HG02763 (cell line): Measurements from ENCODE around the gene LIN52.

Experiments used
- ATAC-seq: cut with Tn5 transposase; IDR thresholded peaks from one replicate; pipeline ENCODE4 v1.9.1; 2021; ENCODE audit warnings: mild to moderate bottlenecking, moderate library complexity; ENCODE audit not compliant: unreplicated experiment

Gene LIN52, protein sequence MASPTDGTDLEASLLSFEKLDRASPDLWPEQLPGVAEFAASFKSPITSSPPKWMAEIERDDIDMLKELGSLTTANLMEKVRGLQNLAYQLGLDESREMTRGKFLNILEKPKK

DNA sequence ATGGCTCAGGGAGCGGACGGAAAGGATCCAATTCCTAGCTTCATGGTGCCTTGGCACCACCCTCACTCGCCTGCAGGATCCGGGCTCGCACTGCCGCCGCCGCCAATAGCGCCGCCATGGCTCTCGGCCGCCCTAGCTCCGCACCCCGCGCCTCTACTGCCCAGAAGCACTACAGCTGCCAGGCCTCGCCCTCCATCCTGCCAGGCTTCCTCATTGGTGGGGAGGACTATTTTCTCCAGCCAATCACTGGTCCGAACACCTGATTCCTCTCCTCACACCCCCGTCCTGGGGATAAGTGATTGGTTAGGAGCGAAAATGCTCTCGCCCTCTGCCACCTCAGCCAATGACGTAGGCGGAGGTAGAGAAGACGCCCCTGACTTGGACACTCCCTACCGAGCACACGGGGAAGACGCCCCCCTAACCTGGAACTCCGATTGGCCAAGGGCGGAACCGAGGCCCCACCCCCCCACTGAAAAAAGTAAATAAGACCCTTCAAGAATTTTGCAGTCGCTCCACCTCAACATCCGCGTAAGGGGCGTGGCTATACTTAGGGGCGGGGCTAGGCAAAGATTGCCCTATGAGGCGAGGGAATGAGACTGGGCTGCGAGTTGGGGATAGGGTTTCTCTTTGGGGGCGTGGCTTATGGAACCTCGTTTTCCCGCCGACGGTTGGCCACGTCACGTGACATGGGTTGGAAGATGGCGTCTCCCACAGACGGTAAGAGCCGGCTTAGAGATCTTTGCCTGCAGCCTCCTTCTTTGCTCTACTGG is at the start of gene LIN52, which contains the start of gene ALDH6A1:
Gene LIN52 (plus strand): TSS at position 680 of the 770 bp plus-strand sequence. CDS start 19 bp downstream, at position 699.
Gene ALDH6A1 (minus strand): TSS at position 177 of the 770 bp plus-strand sequence. CDS start 59 bp downstream, at position 118.
- peak; percentile 89 for ATAC-seq

DNA sequence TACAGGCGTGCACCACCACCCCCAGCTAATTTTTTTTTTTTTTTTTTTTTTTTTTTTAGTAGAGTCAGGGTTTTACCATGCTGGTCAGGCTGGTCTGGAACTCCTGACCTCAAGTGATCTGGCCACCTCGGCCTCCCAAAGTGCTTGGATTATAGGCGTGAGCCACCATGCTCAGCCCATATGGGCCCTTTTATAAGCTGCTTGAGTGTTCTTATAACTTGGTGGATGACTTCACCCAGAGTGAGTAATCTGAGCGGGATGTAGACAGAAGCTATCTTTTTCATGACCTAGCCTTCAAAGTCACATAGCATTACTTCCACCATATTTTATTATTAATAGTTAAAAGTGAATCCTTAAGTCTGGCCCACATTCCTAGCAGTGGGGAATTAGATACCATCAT is 49.2 kb upstream of the LIN52 start:
- ATAC-seq: no peak

DNA sequence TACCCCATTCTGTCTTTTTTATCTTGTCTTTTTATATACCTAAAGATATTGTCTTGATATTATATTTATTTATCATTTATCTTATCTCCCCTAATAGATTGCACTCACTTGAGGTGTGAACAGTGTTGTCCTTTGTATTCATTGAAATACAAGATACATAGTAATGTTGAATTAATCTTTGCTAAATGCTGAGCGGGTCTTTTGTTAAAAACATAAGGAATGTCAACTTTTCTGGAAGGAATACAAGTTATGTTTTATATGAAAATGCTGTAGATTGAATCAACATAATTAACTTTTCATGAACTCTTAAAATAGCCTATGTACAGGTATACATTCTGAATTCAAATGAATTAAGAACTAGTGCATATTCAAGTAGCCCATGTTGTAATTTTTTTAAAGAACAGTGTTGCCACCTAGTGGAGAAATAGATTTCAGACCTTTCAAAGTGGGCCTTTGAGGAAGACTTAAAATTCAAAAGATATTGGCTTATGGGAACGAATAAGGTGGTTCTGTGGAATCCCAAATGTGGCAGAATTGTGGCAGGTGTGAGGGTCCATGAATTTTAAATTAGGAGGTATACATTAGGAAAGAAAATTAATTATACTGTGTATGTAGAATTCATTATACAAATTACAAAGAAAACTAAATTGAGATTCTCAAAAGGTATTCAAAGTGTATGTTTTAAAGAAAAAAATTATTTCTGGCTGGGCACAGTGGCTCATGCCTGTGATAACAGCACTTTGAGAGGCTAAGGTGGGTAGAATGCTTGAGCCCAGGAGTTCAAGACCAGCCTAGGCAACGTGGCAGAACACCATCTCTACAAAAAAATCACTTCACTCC is 46.5 kb upstream of the LIN52 start:
- ATAC-seq: no peak

DNA sequence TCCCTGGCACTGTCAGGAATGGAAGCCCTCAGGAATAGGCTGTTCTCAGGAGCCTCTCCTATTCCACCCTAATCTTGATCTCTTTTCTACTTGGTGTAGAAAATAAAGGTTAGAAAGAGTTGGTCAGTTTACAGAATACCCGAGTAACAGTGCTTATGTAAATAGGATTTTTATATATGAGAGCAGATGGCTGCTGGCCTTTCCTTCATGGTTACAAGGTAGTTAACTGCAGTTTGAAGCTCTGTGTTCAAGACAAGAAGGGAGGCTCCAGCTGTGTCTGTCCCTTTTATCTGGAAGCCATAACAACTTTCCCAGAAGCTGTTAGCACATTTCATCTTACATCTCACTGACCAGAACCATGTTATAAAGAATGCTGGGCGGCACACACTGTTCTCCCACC is 42.5 kb upstream of the LIN52 start:
- no peak for ATAC-seq

DNA sequence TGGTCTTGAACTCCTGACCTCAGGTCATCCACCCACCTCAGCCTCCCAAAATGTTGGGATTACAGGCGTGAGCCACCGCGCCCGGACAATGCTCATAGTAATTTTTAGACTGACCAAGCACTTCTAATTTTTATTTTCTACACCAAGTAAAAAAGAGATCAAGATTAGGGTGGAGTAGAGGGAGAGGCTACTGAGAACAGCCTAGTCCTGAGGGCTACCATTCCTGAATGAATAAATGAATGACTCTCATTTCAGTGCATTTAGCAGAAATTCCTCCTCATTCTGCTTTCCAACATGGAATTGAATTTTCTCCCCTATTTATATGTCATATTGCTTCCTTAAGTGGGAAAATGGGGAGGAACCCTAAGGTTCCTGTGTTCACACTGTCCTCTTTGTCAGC is 39.2 kb upstream of the LIN52 start:
- no peak for ATAC-seq

DNA sequence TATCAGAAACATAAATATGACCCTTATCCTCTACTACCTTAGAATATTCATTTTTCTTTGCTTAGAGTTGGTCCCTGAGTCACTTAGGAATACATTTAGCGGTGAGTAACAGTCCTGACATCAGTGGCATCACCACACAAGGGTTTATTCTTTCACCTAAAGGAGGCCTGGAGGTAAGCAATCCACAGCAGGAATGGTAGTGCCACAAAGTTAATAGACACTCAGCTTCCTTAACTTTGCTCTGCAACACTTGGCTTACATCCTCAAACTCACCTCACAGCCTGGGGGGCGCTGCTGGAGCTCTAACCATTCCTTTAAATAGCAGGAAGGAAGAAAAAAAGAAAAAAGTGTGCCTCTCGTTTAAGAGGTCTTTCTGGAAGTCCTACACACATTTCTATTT is 36.5 kb upstream of the LIN52 start:
- no peak for ATAC-seq

DNA sequence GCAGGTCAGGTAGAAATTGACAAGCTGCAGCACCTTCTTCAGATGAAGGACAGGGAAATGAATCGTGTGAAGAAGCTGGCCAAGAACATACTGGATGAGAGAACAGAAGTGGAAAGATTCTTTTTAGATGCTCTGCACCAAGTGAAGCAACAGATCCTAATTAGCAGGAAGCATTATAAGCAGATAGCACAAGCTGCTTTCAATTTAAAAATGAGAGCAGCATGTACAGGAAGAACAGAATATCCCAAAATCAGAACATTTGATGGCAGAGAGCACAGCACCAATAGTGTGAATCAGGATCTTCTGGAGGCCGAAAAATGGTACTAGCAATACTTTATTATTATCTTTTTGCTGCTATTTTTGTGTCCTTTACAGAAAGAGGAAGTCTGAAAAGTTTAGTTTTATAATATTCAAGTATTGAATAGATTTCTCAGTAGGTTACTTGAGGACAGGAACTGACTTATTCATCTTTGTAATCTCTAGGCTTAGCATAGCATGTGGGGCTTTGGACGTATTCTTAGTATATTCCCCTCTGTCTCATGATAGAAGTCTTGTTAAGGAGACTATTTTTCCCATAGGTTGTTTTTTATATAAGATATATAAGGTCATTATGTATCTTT is 34.8 kb upstream of the LIN52 start:
- ATAC-seq: no peak

DNA sequence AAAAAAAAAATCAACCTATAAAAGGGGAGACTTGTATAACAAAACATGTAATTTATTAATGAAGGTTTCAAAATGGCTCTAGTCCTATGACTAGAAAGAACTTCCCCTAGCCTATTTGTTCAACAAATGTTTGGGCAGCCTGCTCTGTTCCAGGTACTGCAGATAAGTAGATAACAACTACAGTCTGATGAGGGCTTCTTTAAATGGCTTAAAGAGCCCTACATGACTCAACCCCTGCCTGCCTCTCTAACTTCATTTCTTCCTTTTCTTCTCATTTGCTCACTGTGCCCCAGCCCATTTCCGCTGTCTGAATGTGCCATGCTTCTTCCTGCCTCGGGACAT is 22.0 kb upstream of the LIN52 start:
- no peak for ATAC-seq

DNA sequence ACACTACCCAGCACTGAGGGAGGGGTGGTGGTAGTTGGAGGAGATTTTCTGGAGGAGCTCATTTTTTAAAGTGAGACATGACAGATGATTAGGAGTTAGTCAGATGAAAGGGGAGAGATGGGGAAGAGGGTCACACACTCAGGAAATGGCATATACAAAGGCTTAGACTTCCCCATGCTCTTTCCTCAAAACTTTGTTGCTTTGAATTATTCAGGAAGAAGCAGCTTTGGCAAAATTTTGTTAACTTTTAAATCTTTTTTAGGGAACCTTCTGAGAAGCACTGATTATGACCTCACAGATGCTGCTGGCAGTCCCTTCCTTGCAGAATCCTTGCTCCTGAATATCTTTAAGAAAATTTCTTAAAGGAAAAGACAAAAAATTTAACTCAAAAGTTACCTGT is 20.3 kb upstream of the LIN52 start:
- ATAC-seq: no peak

DNA sequence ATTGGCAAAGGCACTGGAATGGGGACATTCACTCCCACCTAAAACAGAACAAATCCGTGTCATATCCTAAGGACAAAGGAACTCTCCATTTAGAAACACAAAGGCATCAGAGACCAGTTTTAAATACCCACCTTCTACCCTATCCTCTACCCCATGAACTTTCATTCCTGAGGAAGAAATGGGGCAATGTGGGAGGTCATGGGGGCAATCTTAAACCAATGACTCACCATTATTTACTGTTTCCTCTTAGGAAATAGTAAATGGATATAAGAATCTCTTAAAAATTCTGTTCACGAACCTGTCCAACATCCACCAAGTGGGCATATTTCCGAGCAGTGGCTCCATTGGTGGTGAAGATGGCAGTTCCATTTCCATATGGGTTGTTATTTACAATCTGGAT is 19.9 kb upstream of the LIN52 start:
- ATAC-seq: no peak

DNA sequence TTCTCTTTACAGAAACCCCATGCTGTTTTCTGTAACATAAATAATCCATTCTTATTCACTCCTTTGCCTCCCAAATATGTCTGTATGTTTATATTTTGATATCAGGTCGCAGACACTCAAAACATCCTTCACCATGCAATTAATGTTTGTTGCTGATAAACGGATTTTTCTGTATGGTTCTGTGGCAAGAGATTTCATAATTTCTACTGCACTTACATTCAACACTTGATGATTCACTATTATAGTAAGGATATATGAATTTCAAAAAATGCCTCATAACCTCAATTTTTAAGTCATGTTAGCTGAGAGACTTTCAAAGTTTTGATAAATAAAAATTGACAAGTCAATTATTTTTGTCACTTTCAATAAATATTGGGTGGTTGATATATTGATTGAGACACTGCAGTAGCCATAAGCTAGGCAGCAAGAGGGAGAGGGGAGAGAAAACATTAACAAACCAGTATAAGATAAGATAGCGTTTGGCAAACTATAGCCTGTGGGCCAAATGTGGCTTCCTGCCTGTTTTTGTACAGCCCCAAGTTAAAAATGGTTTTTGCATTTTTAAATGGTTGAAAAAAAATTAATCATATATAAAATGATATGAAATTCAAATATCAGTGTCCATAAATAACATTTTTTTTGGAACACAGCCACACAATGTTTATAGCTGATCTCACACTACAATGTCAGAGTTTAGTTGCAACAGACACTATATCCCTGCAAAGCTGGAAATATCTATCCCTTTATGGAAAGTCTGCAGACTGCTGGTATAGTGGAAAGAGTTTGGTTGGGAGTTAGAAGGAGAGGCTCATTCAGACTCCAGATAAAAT is 18.8 kb upstream of the LIN52 start:
- no peak for ATAC-seq

DNA sequence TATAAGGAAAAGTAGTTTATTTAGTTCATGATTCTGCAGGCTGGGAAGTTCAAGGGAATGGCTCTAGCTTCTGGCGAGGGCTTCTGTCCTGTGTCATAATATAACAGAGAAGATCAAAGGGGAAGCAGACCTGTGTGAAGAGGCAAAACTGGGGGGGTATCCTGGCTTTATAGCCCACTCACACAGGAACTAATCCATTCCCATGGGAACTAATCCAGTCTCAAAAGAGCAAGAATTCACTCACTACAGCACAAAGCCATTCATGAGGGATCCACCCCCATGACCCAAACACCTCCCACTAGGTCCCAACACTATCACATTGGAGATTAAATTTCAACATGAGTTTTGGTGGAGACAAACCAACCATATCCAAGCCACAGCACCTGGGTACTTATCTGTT is 7.4 kb upstream of the LIN52 start:
- no peak for ATAC-seq

DNA sequence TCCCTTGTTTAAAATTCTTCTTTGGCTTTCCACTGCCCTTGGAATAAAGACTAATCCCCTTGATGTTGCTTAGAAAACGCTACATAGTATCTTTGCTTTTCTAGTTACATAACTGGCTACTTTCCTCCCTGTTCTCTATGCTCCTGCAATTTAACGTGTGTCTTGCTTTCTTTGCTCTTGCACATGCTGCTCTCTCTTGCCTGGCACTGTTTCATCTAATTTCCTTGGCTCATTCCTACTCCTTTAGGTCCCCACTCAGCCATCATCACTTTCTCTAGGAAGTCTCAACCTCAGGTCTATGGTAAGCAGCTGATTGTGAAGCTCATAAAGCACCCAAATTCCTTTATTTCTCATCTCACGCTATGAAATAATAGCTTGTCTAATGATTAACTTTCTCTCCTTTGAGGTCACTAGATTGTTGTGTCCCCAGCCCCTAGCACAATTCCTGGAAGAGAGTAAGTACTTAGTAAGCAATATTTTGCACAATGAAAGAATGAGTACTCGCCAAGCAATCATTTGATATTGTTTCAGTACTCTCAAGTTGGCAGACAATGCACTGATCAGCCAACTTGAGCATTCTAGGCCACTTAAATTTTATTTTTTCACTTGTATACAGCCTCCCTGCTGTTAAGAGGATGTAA is 3.8 kb upstream of the LIN52 start:
- no peak for ATAC-seq

DNA sequence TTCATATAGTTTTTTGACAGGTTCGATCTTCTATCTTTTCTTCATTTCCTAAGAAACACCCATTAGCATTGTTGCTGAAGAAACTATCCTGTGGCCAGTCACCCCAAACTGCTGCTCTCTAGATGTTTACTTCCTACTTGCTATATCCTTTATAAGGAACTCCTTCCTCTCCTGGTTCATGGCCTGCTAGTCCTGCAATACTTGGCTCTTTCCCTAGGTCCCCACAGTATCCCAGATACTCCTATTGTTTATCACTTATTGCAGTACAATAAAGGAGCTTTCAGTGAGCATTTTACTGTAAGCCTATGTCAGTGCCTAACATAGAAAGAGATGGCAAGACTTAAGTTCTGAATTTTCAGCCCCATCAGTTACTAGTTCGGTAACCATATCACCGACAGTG is 3.3 kb upstream of the LIN52 start:
- ATAC-seq: no peak

DNA sequence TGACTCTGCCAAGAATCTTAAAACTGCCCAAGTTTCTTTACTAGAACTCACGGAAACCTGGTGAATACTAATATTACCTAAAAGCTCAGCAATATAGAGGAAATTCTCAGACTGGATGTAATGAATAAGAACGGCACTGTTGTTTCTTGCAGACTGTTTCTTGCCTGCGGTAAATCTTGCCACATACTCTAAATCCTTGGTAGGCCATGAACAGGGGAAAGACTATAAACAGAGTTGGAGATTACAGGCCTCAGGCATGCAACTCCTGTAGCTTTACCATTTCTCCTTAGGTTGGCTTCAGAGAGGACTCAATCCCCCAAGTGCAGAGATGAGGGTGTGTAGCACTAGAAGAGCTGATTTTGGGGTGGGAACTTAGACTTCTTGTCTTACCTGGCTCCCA is 1.6 kb upstream of the LIN52 start:
- no peak for ATAC-seq

DNA sequence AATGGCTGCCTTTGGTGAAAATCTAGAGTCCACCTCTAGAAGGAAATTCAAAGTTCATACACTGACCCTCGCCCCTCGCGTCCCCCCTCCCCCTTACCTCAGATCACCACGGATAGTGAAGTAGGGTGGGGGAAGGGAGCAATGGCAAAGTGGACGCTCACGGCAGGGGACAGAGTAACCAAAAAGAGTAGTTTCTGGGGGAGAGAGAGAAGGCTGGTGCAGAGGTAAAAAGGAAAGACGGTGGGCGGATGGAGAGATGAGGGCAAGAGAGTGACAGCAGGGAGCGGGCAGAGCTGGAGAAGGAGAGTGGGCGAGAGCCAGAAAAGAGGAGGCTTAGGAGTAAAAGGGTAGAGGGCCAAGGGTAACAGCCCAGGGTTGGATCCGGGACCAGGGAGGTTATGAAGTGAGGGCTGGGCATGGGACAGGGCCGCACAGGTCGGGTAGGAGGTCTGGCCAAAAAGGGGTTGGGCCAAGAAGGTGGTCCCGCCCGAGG is 926 bp upstream of the LIN52 start:
- no peak for ATAC-seq

DNA sequence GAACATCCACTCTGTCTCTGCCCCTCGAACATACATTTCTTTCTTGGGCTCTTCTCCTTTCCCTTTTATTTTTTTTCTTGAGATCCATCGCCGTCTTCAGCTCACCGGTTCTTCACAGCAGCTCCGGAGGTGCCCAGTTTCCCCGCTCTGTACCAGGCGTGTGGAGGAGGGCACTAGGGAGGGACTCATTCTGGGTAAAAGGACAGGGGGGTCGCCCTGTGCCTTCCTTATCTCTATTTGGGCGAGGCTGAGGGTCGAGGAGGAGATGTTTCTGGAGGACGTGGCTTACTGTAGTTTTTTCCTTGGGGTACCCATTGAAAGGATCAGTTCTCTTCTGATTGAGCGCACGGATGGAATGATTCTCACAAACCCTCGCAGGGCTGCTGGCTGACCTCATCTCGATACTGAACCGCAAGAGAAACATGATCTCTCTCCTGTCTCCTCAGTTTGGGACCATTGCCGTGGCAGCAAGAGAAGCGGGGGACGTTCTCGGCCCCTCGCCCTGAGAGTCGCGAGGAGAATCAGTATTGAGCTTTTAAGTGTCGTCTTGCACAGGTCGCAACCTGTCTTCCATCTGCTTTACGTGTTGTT is 386 bp downstream of the LIN52 start:
- ATAC-seq: peak; percentile 1

DNA sequence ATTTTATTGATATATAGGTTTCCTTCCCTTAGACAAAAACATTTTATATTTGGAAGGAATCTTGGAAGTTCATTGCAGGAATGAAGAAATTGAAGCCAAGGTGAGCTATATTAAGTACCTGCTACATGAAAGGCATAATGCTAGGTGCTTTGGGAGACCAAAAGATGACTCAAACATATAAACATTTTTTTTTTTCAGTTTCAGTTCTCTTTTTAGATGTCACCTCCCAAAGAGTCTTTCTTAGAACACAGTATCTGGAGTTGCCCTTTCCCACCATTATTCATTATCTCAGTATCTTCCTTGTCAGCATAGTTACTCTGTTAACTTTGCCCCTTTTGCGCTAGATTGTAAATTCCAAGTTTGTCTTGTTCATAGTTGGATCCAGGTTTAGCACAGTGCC is 1.1 kb downstream of the LIN52 start:
- ATAC-seq: no peak

DNA sequence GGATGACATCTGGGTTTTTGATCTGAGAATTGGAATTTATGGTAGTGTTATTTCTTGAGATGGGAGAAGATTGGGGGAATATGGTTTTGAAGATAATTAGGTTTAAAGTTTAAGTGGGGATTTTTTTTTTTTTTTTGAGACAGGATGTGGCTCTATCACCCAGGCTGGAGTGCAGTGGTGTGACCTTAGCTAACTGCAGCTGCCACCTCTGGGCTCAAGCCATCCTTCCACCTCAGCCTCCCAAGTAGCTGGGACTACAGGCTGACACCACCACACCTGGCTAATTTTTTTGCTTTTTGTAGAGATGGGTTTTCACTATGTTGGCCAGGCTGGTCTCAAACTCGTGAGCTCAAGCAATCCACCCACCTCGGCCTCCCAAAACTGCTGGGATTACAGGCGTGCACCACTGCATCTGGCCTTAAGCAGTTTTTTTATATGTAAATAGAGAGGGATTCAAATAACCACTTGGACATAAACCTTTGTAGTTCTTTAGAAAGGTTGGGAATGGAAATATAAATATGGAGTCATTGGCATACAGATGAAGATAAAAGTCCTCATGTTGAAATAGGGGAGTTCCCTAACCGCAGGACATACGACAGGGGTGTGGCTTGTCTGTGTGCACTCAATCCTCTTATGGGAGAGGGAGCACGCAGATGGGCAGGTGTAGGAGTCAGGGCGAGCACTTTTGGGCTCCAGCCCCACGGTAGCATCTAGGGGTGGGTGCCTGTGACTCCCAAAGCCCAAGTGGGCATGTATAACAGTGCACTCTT is 4.7 kb downstream of the LIN52 start:
- ATAC-seq: no peak
